KMS-11 (cell line): ENCODE results near the gene HTT.

Experiments
- H2AFZ ChIP-seq: fragments of 200-600 bp; sonication (generic); 2 replicates; pipeline ENCODE4 v1.6.1; 2016; ENCODE audit warnings: antibody characterized with exemption, mixed run types, low read depth
- H3K27ac ChIP-seq: fragments of 200-600 bp; sonication (generic); 2 replicates; pipeline ENCODE4 v1.6.1; 2016; ENCODE audit warnings: mild to moderate bottlenecking, mixed run types
- H3K27me3 ChIP-seq: fragments of 200-600 bp; sonication (generic); 2 replicates; pipeline ENCODE4 v1.6.1; 2017; ENCODE audit warnings: mild to moderate bottlenecking, low read depth, mixed run types, moderate library complexity; ENCODE audit not compliant: insufficient read depth
- H3K36me3 ChIP-seq: fragments of 200-600 bp; sonication (generic); 2 replicates; pipeline ENCODE4 v1.6.1; 2017; ENCODE audit warnings: mild to moderate bottlenecking, mixed run types; ENCODE audit not compliant: insufficient read depth
- H3K4me1 ChIP-seq: fragments of 200-600 bp; sonication (generic); 2 replicates; pipeline ENCODE4 v1.6.1; 2016; ENCODE audit warnings: mild to moderate bottlenecking, low read depth, mixed run types; ENCODE audit not compliant: poor library complexity, severe bottlenecking
- H3K4me2 ChIP-seq: fragments of 200-600 bp; sonication (generic); 2 replicates; pipeline ENCODE4 v1.7.0; 2016; ENCODE audit warnings: mild to moderate bottlenecking, mixed run types
- H3K4me3 ChIP-seq: fragments of 200-600 bp; sonication (generic); IDR thresholded peaks from 2 replicates; pipeline ENCODE4 v1.6.1; 2017; ENCODE audit warnings: low read depth, low read length, mixed read lengths; ENCODE audit not compliant: insufficient read depth
- H3K79me2 ChIP-seq: fragments of 200-600 bp; sonication (generic); 2 replicates; pipeline ENCODE4 v1.6.1; 2016; ENCODE audit warnings: low read depth, mixed run types; ENCODE audit not compliant: insufficient read depth
- H3K9ac ChIP-seq: fragments of 200-600 bp; sonication (generic); 2 replicates; pipeline ENCODE4 v1.6.1; 2016; ENCODE audit warnings: mild to moderate bottlenecking, mixed run types
- H4K20me1 ChIP-seq: fragments of 200-600 bp; sonication (generic); 2 replicates; pipeline ENCODE4 v1.6.1; 2016; ENCODE audit warnings: mild to moderate bottlenecking, mixed run types; ENCODE audit not compliant: insufficient read depth
- CTCF ChIP-seq: fragments of 200-600 bp; sonication (generic); conservative IDR thresholded peaks from 2 replicates; pipeline ENCODE4 v1.6.1; 2017; ENCODE audit warnings: low read depth, mild to moderate bottlenecking, antibody characterized with exemption, low read length, moderate library complexity, mixed read lengths

HTT gene

GRCh38 chr4:3035674-3036073 lies 38.8 kb upstream of the HTT start:
- Histone ChIP-seq H3K27me3 (no peaks in the 10 kb centered on the region), H3K79me2 (no peaks in the 10 kb centered on the region), H3K9ac (no peak overlapping the region), H4K20me1 (no peaks in the 10 kb centered on the region), H3K4me1 (no peaks in the 10 kb centered on the region), H3K36me3 (no peaks in the 10 kb centered on the region), H3K4me3 (no peak overlapping the region), H3K27ac (no peak overlapping the region), H3K4me2 (no peak overlapping the region), H2AFZ (no peak overlapping the region)
- TF ChIP-seq CTCF: no peak

GRCh38 chr4:3036131-3036952 lies 38.1 kb upstream of the HTT start:
- H4K20me1 ChIP-seq: no peaks in the 10 kb centered on the region
- H2AFZ ChIP-seq: no peak overlapping the region
- H3K27ac ChIP-seq: no peak overlapping the region
- H3K4me1 ChIP-seq: no peaks in the 10 kb centered on the region
- no peaks in the 10 kb centered on the region for H3K36me3 ChIP-seq
- no peak overlapping the region for H3K9ac ChIP-seq
- no peaks in the 10 kb centered on the region for H3K27me3 ChIP-seq
- H3K4me3 ChIP-seq: no peak overlapping the region
- no peak overlapping the region for H3K4me2 ChIP-seq
- no peaks in the 10 kb centered on the region for H3K79me2 ChIP-seq
- no peak for TF ChIP-seq CTCF

GRCh38 chr4:3037957-3038461 lies 36.5 kb upstream of the HTT start:
- Histone ChIP-seq H3K36me3 (no peaks in the 10 kb centered on the region), H3K4me2 (no peak overlapping the region), H3K4me3 (no peak overlapping the region)

GRCh38 chr4:3039706-3040366 lies 34.6 kb upstream of the HTT start:
- Histone ChIP-seq H3K9ac (no peak overlapping the region), H3K79me2 (no peaks in the 10 kb centered on the region), H3K4me1 (no peaks in the 10 kb centered on the region), H3K27me3 (peaks cover 18% of the 10 kb centered on the region; the same call in 1 of the 2 replicates), H3K4me2 (no peak overlapping the region), H3K4me3 (no peak overlapping the region), H3K27ac (no peak overlapping the region), H4K20me1 (no peaks in the 10 kb centered on the region), H2AFZ (no peak overlapping the region), H3K36me3 (no peaks in the 10 kb centered on the region)
- no peak for TF ChIP-seq CTCF

More at GRCh38 chr4:3037957-3038461, 36.5 kb upstream of the HTT start:
- no peak overlapping the region for H3K27ac ChIP-seq
- H3K4me1 ChIP-seq: no peaks in the 10 kb centered on the region
- H2AFZ ChIP-seq: no peak overlapping the region
- H3K27me3 ChIP-seq: peaks cover 7% of the 10 kb centered on the region; the same call in 1 of the 2 replicates
- H4K20me1 ChIP-seq: no peaks in the 10 kb centered on the region
- no peak overlapping the region for H3K9ac ChIP-seq
- TF ChIP-seq CTCF: no peak
- H3K79me2 ChIP-seq: no peaks in the 10 kb centered on the region
